ENCODE data around the gene PDK2.

The PDK2 gene

GRCh38 chr17:50075446-50076032 is 19.6 kb upstream of the PDK2 start:
- Histone ChIP-seq H3K9ac (ENCODE audit: low read length) (no peak overlapping the region), H3K27me3 (ENCODE audit: control insufficient read depth, insufficient read depth, low read length) (no peaks in the 10 kb centered on the region), H3K36me3 (ENCODE audit: control insufficient read depth, insufficient read depth, low read length) (peaks cover 36% of the 10 kb centered on the region), H3K4me1 (ENCODE audit: control insufficient read depth, insufficient read depth, low read length) (no peaks in the 10 kb centered on the region), H3K4me3 (ENCODE audit: low read length) (no peak overlapping the region), H3K27ac (ENCODE audit: low read depth, low read length) (no peak overlapping the region)

DNA sequence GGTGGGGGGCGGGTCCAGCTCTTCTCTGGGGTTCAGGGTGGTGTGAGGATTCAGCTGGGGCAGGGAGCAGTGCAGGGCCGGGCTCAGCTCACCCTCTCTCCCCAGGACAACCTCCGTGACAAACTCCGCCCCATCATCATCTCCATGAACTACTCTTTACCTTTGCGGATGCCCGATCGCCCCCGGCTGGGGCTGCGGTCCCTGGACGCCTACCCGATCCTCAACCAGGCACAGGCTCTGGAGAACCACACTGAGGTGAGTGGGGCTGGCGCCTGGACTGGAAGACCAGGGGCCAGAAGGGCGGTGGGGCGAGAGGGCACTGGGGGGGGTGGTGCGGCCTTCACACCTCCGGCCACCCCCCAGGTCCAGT is 18.9 kb upstream of the PDK2 start:
- Histone ChIP-seq H3K4me3 (ENCODE audit: low read length) (no peak overlapping the region), H3K27me3 (ENCODE audit: control insufficient read depth, insufficient read depth, low read length) (no peaks in the 10 kb centered on the region), H3K36me3 (ENCODE audit: control insufficient read depth, insufficient read depth, low read length) (peaks cover 31% of the 10 kb centered on the region), H3K4me1 (ENCODE audit: control insufficient read depth, insufficient read depth, low read length) (no peaks in the 10 kb centered on the region), H3K9ac (ENCODE audit: low read length) (no peak overlapping the region), H3K27ac (ENCODE audit: low read depth, low read length) (no peak overlapping the region)

GRCh38 chr17:50076591-50077235 is 18.4 kb upstream of the PDK2 start:
- Histone ChIP-seq H3K27ac (ENCODE audit: low read depth, low read length) (no peak overlapping the region), H3K4me1 (ENCODE audit: control insufficient read depth, insufficient read depth, low read length) (no peaks in the 10 kb centered on the region), H3K36me3 (ENCODE audit: control insufficient read depth, insufficient read depth, low read length) (peaks cover 29% of the 10 kb centered on the region), H3K9ac (ENCODE audit: low read length) (no peak overlapping the region), H3K27me3 (ENCODE audit: control insufficient read depth, insufficient read depth, low read length) (no peaks in the 10 kb centered on the region), H3K4me3 (ENCODE audit: low read length) (no peak overlapping the region)

DNA sequence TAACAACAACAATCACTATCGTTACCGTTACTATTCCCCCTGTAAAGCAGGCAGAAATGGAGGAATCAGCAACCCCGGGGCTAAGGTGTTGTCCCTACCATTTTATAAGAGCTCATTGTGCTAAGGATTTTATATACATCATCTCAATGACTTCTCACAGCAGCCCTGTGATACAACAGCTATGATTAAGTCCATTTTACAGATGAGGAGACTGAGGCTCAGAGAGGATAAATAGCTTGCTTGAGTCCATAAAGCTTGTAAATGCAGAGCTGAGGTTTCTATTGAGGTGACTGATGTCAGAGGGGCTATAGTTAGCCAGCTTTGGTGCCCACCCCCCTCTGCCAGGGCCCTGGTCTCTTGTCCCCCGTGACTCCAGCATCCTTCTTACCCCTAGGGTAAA is 16.7 kb upstream of the PDK2 start:
- Histone ChIP-seq H3K36me3 (ENCODE audit: control insufficient read depth, insufficient read depth, low read length) (peaks cover 28% of the 10 kb centered on the region), H3K4me1 (ENCODE audit: control insufficient read depth, insufficient read depth, low read length) (no peaks in the 10 kb centered on the region), H3K4me3 (ENCODE audit: low read length) (no peak overlapping the region), H3K27ac (ENCODE audit: low read depth, low read length) (no peak overlapping the region), H3K27me3 (ENCODE audit: control insufficient read depth, insufficient read depth, low read length) (no peaks in the 10 kb centered on the region), H3K9ac (ENCODE audit: low read length) (no peak overlapping the region)

- H3K9ac ChIP-seq (ENCODE audit: low read length): no peak overlapping the region
- no peak overlapping the region for H3K4me3 ChIP-seq (ENCODE audit: low read length)
- no peaks in the 10 kb centered on the region for H3K4me1 ChIP-seq (ENCODE audit: control insufficient read depth, insufficient read depth, low read length)
- no peak overlapping the region for H3K27ac ChIP-seq (ENCODE audit: low read depth, low read length)
- H3K36me3 ChIP-seq (ENCODE audit: control insufficient read depth, insufficient read depth, low read length): peaks cover 28% of the 10 kb centered on the region
- no peaks in the 10 kb centered on the region for H3K27me3 ChIP-seq (ENCODE audit: control insufficient read depth, insufficient read depth, low read length)
Observed at GRCh38 chr17:50079334-50080095, 15.6 kb upstream of the PDK2 start.

DNA sequence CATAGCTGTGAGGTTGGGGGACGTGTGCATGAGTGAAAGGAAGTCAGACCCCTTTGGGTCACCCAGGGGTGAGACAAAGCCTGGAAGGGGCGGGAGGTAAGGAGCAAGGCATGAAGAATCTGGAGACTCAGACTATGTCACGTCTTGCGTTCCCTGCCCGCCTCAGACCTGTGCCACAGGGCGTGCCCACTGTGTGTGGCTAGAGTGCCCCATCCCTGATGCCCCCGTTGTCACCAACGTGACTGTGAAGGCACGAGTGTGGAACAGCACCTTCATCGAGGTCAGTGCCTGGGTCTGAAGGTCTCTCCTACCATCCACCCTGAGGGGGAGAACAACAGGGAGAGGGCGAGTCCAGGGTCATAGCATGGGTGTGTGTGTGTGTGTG is 15.1 kb upstream of the PDK2 start:
- H3K27me3 ChIP-seq (ENCODE audit: control insufficient read depth, insufficient read depth, low read length): no peaks in the 10 kb centered on the region
- no peak overlapping the region for H3K27ac ChIP-seq (ENCODE audit: low read depth, low read length)
- H3K36me3 ChIP-seq (ENCODE audit: control insufficient read depth, insufficient read depth, low read length): peaks cover 28% of the 10 kb centered on the region

GRCh38 chr17:50080827-50081226 is 14.3 kb upstream of the PDK2 start:
- no peak overlapping the region for H3K4me3 ChIP-seq (ENCODE audit: low read length)
- H3K27me3 ChIP-seq (ENCODE audit: control insufficient read depth, insufficient read depth, low read length): no peaks in the 10 kb centered on the region
- no peaks in the 10 kb centered on the region for H3K4me1 ChIP-seq (ENCODE audit: control insufficient read depth, insufficient read depth, low read length)
- H3K36me3 ChIP-seq (ENCODE audit: control insufficient read depth, insufficient read depth, low read length): peaks cover 23% of the 10 kb centered on the region
- no peak overlapping the region for H3K9ac ChIP-seq (ENCODE audit: low read length)
- H3K27ac ChIP-seq (ENCODE audit: low read depth, low read length): no peak overlapping the region

More for the DNA sequence above, 15.1 kb upstream of the PDK2 start:
- Histone ChIP-seq H3K4me3 (ENCODE audit: low read length) (no peak overlapping the region), H3K9ac (ENCODE audit: low read length) (no peak overlapping the region), H3K4me1 (ENCODE audit: control insufficient read depth, insufficient read depth, low read length) (no peaks in the 10 kb centered on the region)

GRCh38 chr17:50081757-50082156 is 13.4 kb upstream of the PDK2 start:
- Histone ChIP-seq H3K36me3 (ENCODE audit: control insufficient read depth, insufficient read depth, low read length) (peaks cover 22% of the 10 kb centered on the region), H3K27ac (ENCODE audit: low read depth, low read length) (no peak overlapping the region), H3K9ac (ENCODE audit: low read length) (no peak overlapping the region)

GRCh38 chr17:50087246-50087911 is 7.8 kb upstream of the PDK2 start:
- Histone ChIP-seq H3K27ac (ENCODE audit: low read depth, low read length) (no peak overlapping the region), H3K27me3 (ENCODE audit: control insufficient read depth, insufficient read depth, low read length) (no peaks in the 10 kb centered on the region), H3K9ac (ENCODE audit: low read length) (no peak overlapping the region), H3K36me3 (ENCODE audit: control insufficient read depth, insufficient read depth, low read length) (peaks cover 7% of the 10 kb centered on the region), H3K4me1 (ENCODE audit: control insufficient read depth, insufficient read depth, low read length) (no peaks in the 10 kb centered on the region), H3K4me3 (ENCODE audit: low read length) (no peak overlapping the region)

More at GRCh38 chr17:50081757-50082156, 13.4 kb upstream of the PDK2 start:
- H3K4me1 ChIP-seq (ENCODE audit: control insufficient read depth, insufficient read depth, low read length): no peaks in the 10 kb centered on the region
- H3K27me3 ChIP-seq (ENCODE audit: control insufficient read depth, insufficient read depth, low read length): no peaks in the 10 kb centered on the region
- H3K4me3 ChIP-seq (ENCODE audit: low read length): no peak overlapping the region

- Histone ChIP-seq H3K27ac (ENCODE audit: low read depth, low read length) (no peak overlapping the region), H3K4me3 (ENCODE audit: low read length) (no peak overlapping the region), H3K36me3 (ENCODE audit: control insufficient read depth, insufficient read depth, low read length) (peaks cover 7% of the 10 kb centered on the region), H3K27me3 (ENCODE audit: control insufficient read depth, insufficient read depth, low read length) (no peaks in the 10 kb centered on the region), H3K9ac (ENCODE audit: low read length) (no peak overlapping the region), H3K4me1 (ENCODE audit: control insufficient read depth, insufficient read depth, low read length) (no peaks in the 10 kb centered on the region)
Observed at GRCh38 chr17:50087912-50088405, 7.2 kb upstream of the PDK2 start.

- peaks cover 7% of the 10 kb centered on the region for H3K36me3 ChIP-seq (ENCODE audit: control insufficient read depth, insufficient read depth, low read length)
- H3K27me3 ChIP-seq (ENCODE audit: control insufficient read depth, insufficient read depth, low read length): no peaks in the 10 kb centered on the region
- no peak overlapping the region for H3K4me3 ChIP-seq (ENCODE audit: low read length)
- no peaks in the 10 kb centered on the region for H3K4me1 ChIP-seq (ENCODE audit: control insufficient read depth, insufficient read depth, low read length)
- H3K27ac ChIP-seq (ENCODE audit: low read depth, low read length): no peak overlapping the region
- H3K9ac ChIP-seq (ENCODE audit: low read length): no peak overlapping the region
Observed at GRCh38 chr17:50088952-50089825, 6.0 kb upstream of the PDK2 start.
